Retinal pigment epithelial cell (primary cell): ENCODE measurements around the gene UGT1A1.

Source experiments
- DNase-seq: peaks from one replicate; pipeline ENCODE4 v3.0.0-alpha.2; 2010; ENCODE audit warnings: low read depth
- H3K4me3 ChIP-seq: 2 replicates; pipeline ENCODE4 v1.5.1; 2011; ENCODE audit warnings: mild to moderate bottlenecking, low read length, control low read depth, moderate library complexity
- CTCF ChIP-seq: conservative IDR thresholded peaks from 2 replicates; pipeline ENCODE4 v1.5.1; 2011; ENCODE audit warnings: low read depth, low read length, control low read depth, inconsistent platforms

The UGT1A1 gene

GRCh38 chr2:233803994-233804393, 43.9 kb downstream of the UGT1A1 start:
- no peak for TF ChIP-seq CTCF
- DNase-seq, result no peak

GRCh38 chr2:233807215-233807865, 47.3 kb downstream of the UGT1A1 start:
- no peak for TF ChIP-seq CTCF
- DNase-seq, result no peak
- no peak overlapping the region for H3K4me3 ChIP-seq

More at GRCh38 chr2:233803994-233804393, 43.9 kb downstream of the UGT1A1 start:
- H3K4me3 ChIP-seq, result no peak overlapping the region

GRCh38 chr2:233807966-233808935, 48.2 kb downstream of the UGT1A1 start:
- no peak for TF ChIP-seq CTCF
- no peak for DNase-seq
- no peak overlapping the region for H3K4me3 ChIP-seq

GRCh38 chr2:233810385-233810784, 50.3 kb downstream of the UGT1A1 start:
- no peak for TF ChIP-seq CTCF
- H3K4me3 ChIP-seq, result no peak overlapping the region
- no peak for DNase-seq

GRCh38 chr2:233811087-233811486, 51.0 kb downstream of the UGT1A1 start:
- H3K4me3 ChIP-seq, result no peak overlapping the region
- no peak for TF ChIP-seq CTCF
- no peak for DNase-seq

- TF ChIP-seq CTCF, result no peak
- DNase-seq, result no peak
- no peak overlapping the region for H3K4me3 ChIP-seq
Observed at GRCh38 chr2:233811732-233812131, 51.7 kb downstream of the UGT1A1 start.
